SU-DHL-6 (cell line): Measurements from ENCODE around the gene VTI1A.

Experiments
- EZH2phosphoT487 ChIP-seq: fragments of 200-600 bp; sonication (generic), shearing (Covaris generic); conservative IDR thresholded peaks from 2 replicates; pipeline ENCODE4 v1.6.1; 2018; ENCODE audit warnings: mild to moderate bottlenecking, antibody characterized with exemption, low read length, moderate library complexity, mixed read lengths
- TF ChIP-seq, protein P1 (sequence below): fragments of 200-600 bp; sonication (generic); IDR thresholded peaks from one replicate; pipeline ENCODE4 v1.5.1; 2017; ENCODE audit warnings: antibody characterized with exemption, mild to moderate bottlenecking, low read length, moderate library complexity; ENCODE audit not compliant: insufficient read depth, poor library complexity, severe bottlenecking

DNA sequence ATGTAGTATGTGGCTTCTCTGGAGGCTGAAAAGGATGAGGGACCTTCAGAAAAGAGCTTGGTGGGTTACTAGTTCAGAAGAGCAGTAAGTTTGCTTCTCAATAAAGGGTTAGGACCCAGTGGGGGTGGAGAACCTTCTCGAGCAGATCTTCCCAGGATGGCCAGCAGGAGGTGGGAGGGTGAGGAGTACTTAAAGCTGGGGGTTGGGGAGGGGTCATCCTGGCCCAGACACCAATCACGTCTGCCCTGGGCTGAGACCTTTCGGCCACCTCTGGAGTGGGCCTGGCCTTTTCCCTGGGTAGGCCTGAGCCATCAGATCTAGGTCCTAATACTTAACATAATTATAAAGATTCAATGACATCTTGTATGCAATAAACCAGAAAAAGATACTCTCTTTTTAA, 354.0 kb downstream of the VTI1A start:
- TF ChIP-seq, protein P1, sequence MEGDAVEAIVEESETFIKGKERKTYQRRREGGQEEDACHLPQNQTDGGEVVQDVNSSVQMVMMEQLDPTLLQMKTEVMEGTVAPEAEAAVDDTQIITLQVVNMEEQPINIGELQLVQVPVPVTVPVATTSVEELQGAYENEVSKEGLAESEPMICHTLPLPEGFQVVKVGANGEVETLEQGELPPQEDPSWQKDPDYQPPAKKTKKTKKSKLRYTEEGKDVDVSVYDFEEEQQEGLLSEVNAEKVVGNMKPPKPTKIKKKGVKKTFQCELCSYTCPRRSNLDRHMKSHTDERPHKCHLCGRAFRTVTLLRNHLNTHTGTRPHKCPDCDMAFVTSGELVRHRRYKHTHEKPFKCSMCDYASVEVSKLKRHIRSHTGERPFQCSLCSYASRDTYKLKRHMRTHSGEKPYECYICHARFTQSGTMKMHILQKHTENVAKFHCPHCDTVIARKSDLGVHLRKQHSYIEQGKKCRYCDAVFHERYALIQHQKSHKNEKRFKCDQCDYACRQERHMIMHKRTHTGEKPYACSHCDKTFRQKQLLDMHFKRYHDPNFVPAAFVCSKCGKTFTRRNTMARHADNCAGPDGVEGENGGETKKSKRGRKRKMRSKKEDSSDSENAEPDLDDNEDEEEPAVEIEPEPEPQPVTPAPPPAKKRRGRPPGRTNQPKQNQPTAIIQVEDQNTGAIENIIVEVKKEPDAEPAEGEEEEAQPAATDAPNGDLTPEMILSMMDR, result no peak
- no peak for TF ChIP-seq EZH2phosphoT487
